ENCODE measurements around the gene TOMT.

- no peak for TF ChIP-seq EZH2 (IDR thresholded peaks at IDR 0.05; ENCODE audit: borderline replicate concordance, low read length)
- TF ChIP-seq, protein P1, sequence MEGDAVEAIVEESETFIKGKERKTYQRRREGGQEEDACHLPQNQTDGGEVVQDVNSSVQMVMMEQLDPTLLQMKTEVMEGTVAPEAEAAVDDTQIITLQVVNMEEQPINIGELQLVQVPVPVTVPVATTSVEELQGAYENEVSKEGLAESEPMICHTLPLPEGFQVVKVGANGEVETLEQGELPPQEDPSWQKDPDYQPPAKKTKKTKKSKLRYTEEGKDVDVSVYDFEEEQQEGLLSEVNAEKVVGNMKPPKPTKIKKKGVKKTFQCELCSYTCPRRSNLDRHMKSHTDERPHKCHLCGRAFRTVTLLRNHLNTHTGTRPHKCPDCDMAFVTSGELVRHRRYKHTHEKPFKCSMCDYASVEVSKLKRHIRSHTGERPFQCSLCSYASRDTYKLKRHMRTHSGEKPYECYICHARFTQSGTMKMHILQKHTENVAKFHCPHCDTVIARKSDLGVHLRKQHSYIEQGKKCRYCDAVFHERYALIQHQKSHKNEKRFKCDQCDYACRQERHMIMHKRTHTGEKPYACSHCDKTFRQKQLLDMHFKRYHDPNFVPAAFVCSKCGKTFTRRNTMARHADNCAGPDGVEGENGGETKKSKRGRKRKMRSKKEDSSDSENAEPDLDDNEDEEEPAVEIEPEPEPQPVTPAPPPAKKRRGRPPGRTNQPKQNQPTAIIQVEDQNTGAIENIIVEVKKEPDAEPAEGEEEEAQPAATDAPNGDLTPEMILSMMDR (IDR thresholded peaks at IDR 0.05; ENCODE audit: low read length): no peak
Observed at GRCh38 chr11:72119198-72119597, 13.5 kb downstream of the TOMT start.

Measured in OCI-LY1 (cell line).